GM21825 (cell line): ENCODE data around the gene PDE7B.

Experiments
- ATAC-seq: cut with Tn5 transposase; IDR thresholded peaks from one replicate; pipeline ENCODE4 v1.9.1; 2021; ENCODE audit warnings: mild to moderate bottlenecking, moderate library complexity; ENCODE audit not compliant: unreplicated experiment

The PDE7B gene

GRCh38 chr6:136063096-136063495 is 211.6 kb downstream of the PDE7B start:
- ATAC-seq: no peak

GRCh38 chr6:136066005-136066404 is 214.5 kb downstream of the PDE7B start:
- no peak for ATAC-seq

- no peak for ATAC-seq
Measured at GRCh38 chr6:136067731-136068341, 216.3 kb downstream of the PDE7B start.

- ATAC-seq: no peak
Measured at GRCh38 chr6:136069119-136069518, 217.6 kb downstream of the PDE7B start.

- no peak for ATAC-seq
Measured at GRCh38 chr6:136070815-136071214, 219.3 kb downstream of the PDE7B start.

- no peak for ATAC-seq
Measured at GRCh38 chr6:136072691-136073090, 221.2 kb downstream of the PDE7B start.

- no peak for ATAC-seq
Measured at GRCh38 chr6:136073216-136073615, 221.7 kb downstream of the PDE7B start.

GRCh38 chr6:136076496-136076895 is 225.0 kb downstream of the PDE7B start:
- no peak for ATAC-seq

- ATAC-seq: no peak
Measured at GRCh38 chr6:136077834-136078576, 226.5 kb downstream of the PDE7B start.

- ATAC-seq: no peak
Measured at GRCh38 chr6:136079701-136080565, 228.4 kb downstream of the PDE7B start.

GRCh38 chr6:136083540-136083939 is 232.0 kb downstream of the PDE7B start:
- no peak for ATAC-seq

- ATAC-seq: no peak
Measured at GRCh38 chr6:136084403-136084802, 232.9 kb downstream of the PDE7B start.

GRCh38 chr6:136085370-136086115 is 234.0 kb downstream of the PDE7B start:
- no peak for ATAC-seq

- no peak for ATAC-seq
Measured at GRCh38 chr6:136086686-136087085, 235.2 kb downstream of the PDE7B start.

- ATAC-seq: no peak
Measured at GRCh38 chr6:136087986-136088385, 236.5 kb downstream of the PDE7B start.

GRCh38 chr6:136088693-136089092 is 237.2 kb downstream of the PDE7B start:
- ATAC-seq: no peak

- ATAC-seq: no peak
Measured at GRCh38 chr6:136089876-136090275, 238.4 kb downstream of the PDE7B start.

- ATAC-seq: no peak
Measured at GRCh38 chr6:136090929-136091328, 239.4 kb downstream of the PDE7B start.

- no peak for ATAC-seq
Measured at GRCh38 chr6:136092897-136093296, 241.4 kb downstream of the PDE7B start.

GRCh38 chr6:136093835-136094234 is 242.3 kb downstream of the PDE7B start:
- ATAC-seq: no peak

GRCh38 chr6:136094812-136095211 is 243.3 kb downstream of the PDE7B start:
- no peak for ATAC-seq
